OCI-LY7 (cell line): ENCODE results near the gene TMPO.

Source experiments
- CTCF ChIP-seq: fragments of 200-600 bp; sonication (generic); conservative IDR thresholded peaks from 2 replicates; pipeline ENCODE4 v1.5.1; 2014; ENCODE audit warnings: mild to moderate bottlenecking, antibody characterized with exemption, low read length, moderate library complexity, mixed read lengths
- EZH2phosphoT487 ChIP-seq: fragments of 200-600 bp; sonication (generic); IDR thresholded peaks from 2 replicates; pipeline ENCODE4 v1.6.1; 2018; ENCODE audit warnings: low read depth, borderline replicate concordance, mild to moderate bottlenecking, mixed run types, antibody characterized with exemption, low read length, moderate library complexity, mixed read lengths

DNA sequence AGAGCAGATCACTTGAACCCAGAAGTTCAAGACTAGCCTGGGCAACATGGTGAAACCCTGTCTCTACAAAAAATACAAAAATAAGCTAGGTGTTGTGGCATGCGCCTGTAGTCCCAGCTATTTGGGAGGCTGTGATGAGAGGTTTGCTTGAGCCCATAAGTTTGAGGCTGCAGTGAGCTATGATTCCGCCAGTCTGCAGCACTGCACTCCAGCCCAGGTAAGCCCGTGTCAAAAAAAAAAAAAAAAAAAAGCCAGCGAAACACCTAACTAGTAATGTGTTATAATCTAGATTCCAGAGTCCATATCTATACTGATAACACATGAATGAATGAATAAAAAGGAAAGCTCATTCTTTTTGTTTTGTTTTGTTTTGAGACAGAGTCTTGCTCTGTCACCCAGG is 59.6 kb downstream of the TMPO start:
- TF ChIP-seq CTCF (no peak), EZH2phosphoT487 (no peak)
